Activated naive CD8-positive, alpha-beta T cell (primary cell): ENCODE data around the gene AFF4.
"Not testable (repeated sequence)": the region's sequence is repeated elsewhere in the genome, so short reads cannot be mapped to it uniquely, and the experiment has no call there.

ENCODE experiments used
- H3K27ac Mint-ChIP-seq: one replicate; pipeline ENCODE4 v1.8.0; 2021; ENCODE audit warnings: mixed read lengths
- H3K27me3 Mint-ChIP-seq: one replicate; pipeline ENCODE4 v1.8.0; 2021; ENCODE audit warnings: mixed read lengths
- H3K36me3 Mint-ChIP-seq: one replicate; pipeline ENCODE4 v1.8.0; 2021; ENCODE audit warnings: mixed read lengths
- H3K4me1 Mint-ChIP-seq: one replicate; pipeline ENCODE4 v1.8.0; 2021; ENCODE audit warnings: low read depth, mixed read lengths
- H3K4me3 Mint-ChIP-seq: one replicate; pipeline ENCODE4 v1.8.0; 2021; ENCODE audit warnings: mild to moderate bottlenecking, mixed read lengths
- H3K9me3 Mint-ChIP-seq: one replicate; pipeline ENCODE4 v1.8.0; 2021; ENCODE audit warnings: low read depth, mixed read lengths

The AFF4 gene

GRCh38 chr5:132860742-132861141 lies 102.7 kb downstream of the AFF4 start:
- peaks cover 6% of the 10 kb centered on the region for H3K4me1 Mint-ChIP-seq
- H3K36me3 Mint-ChIP-seq = no peaks in the 10 kb centered on the region
- no peak overlapping the region for H3K27ac Mint-ChIP-seq
- no peak overlapping the region for H3K4me3 Mint-ChIP-seq
- H3K9me3 Mint-ChIP-seq = no peaks in the 10 kb centered on the region
- H3K27me3 Mint-ChIP-seq = peaks cover 3% of the 10 kb centered on the region

GRCh38 chr5:132859889-132860437 lies 103.5 kb downstream of the AFF4 start:
- Mint-ChIP-seq H3K4me1 (no peaks in the 10 kb centered on the region), H3K27ac (no peak overlapping the region)

GRCh38 chr5:132856011-132856410 lies 107.4 kb downstream of the AFF4 start:
- Mint-ChIP-seq H3K27me3 (peaks cover 3% of the 10 kb centered on the region), H3K4me3 (no peak overlapping the region), H3K27ac (no peak overlapping the region), H3K4me1 (no peaks in the 10 kb centered on the region), H3K9me3 (no peaks in the 10 kb centered on the region), H3K36me3 (no peaks in the 10 kb centered on the region)

More at GRCh38 chr5:132859889-132860437, 103.5 kb downstream of the AFF4 start:
- no peaks in the 10 kb centered on the region for H3K9me3 Mint-ChIP-seq
- peaks cover 3% of the 10 kb centered on the region for H3K27me3 Mint-ChIP-seq
- no peaks in the 10 kb centered on the region for H3K36me3 Mint-ChIP-seq
- H3K4me3 Mint-ChIP-seq = no peak overlapping the region

GRCh38 chr5:132854992-132855391 lies 108.4 kb downstream of the AFF4 start:
- H3K4me3 Mint-ChIP-seq, H3K27me3 Mint-ChIP-seq, H3K4me1 Mint-ChIP-seq, H3K9me3 Mint-ChIP-seq, H3K36me3 Mint-ChIP-seq, H3K27ac Mint-ChIP-seq: not testable (repeated sequence)

GRCh38 chr5:132854301-132854700 lies 109.1 kb downstream of the AFF4 start:
- H3K9me3 Mint-ChIP-seq = no peaks in the 10 kb centered on the region
- peaks cover 3% of the 10 kb centered on the region for H3K27me3 Mint-ChIP-seq
- no peaks in the 10 kb centered on the region for H3K36me3 Mint-ChIP-seq
- no peaks in the 10 kb centered on the region for H3K4me1 Mint-ChIP-seq
- H3K27ac Mint-ChIP-seq = no peak overlapping the region
- H3K4me3 Mint-ChIP-seq = no peak overlapping the region

GRCh38 chr5:132853790-132854189 lies 109.6 kb downstream of the AFF4 start:
- no peaks in the 10 kb centered on the region for H3K36me3 Mint-ChIP-seq
- H3K4me1 Mint-ChIP-seq = no peaks in the 10 kb centered on the region
- H3K4me3 Mint-ChIP-seq = no peak overlapping the region
- H3K9me3 Mint-ChIP-seq = no peaks in the 10 kb centered on the region
- H3K27ac Mint-ChIP-seq = no peak overlapping the region
- H3K27me3 Mint-ChIP-seq = peaks cover 3% of the 10 kb centered on the region

- no peak overlapping the region for H3K4me3 Mint-ChIP-seq
- H3K9me3 Mint-ChIP-seq = no peaks in the 10 kb centered on the region
- H3K4me1 Mint-ChIP-seq = no peaks in the 10 kb centered on the region
- no peak overlapping the region for H3K27ac Mint-ChIP-seq
- H3K27me3 Mint-ChIP-seq = no peaks in the 10 kb centered on the region
- H3K36me3 Mint-ChIP-seq = no peaks in the 10 kb centered on the region
Observed at GRCh38 chr5:132853323-132853722, 110.1 kb downstream of the AFF4 start.

- Mint-ChIP-seq H3K9me3 (no peaks in the 10 kb centered on the region), H3K27ac (no peak overlapping the region), H3K36me3 (no peaks in the 10 kb centered on the region), H3K4me3 (no peak overlapping the region), H3K27me3 (no peaks in the 10 kb centered on the region), H3K4me1 (no peaks in the 10 kb centered on the region)
Observed at GRCh38 chr5:132850066-132850465, 113.4 kb downstream of the AFF4 start.

- no peak overlapping the region for H3K27ac Mint-ChIP-seq
- no peak overlapping the region for H3K4me3 Mint-ChIP-seq
- H3K36me3 Mint-ChIP-seq = no peaks in the 10 kb centered on the region
- no peaks in the 10 kb centered on the region for H3K9me3 Mint-ChIP-seq
- H3K4me1 Mint-ChIP-seq = no peaks in the 10 kb centered on the region
- H3K27me3 Mint-ChIP-seq = no peaks in the 10 kb centered on the region
Observed at GRCh38 chr5:132849347-132849746, 114.1 kb downstream of the AFF4 start.

- Mint-ChIP-seq H3K4me1 (no peaks in the 10 kb centered on the region), H3K9me3 (no peaks in the 10 kb centered on the region), H3K27me3 (no peaks in the 10 kb centered on the region), H3K4me3 (no peak overlapping the region), H3K36me3 (no peaks in the 10 kb centered on the region), H3K27ac (no peak overlapping the region)
Observed at GRCh38 chr5:132848270-132848669, 115.2 kb downstream of the AFF4 start.

- no peaks in the 10 kb centered on the region for H3K36me3 Mint-ChIP-seq
- H3K27me3 Mint-ChIP-seq = peaks cover 2% of the 10 kb centered on the region
- H3K4me3 Mint-ChIP-seq = no peak overlapping the region
- H3K9me3 Mint-ChIP-seq = no peaks in the 10 kb centered on the region
- H3K27ac Mint-ChIP-seq = no peak overlapping the region
- H3K4me1 Mint-ChIP-seq = no peaks in the 10 kb centered on the region
Observed at GRCh38 chr5:132841305-132841704, 122.1 kb downstream of the AFF4 start.

GRCh38 chr5:132840896-132841295 lies 122.5 kb downstream of the AFF4 start:
- H3K9me3 Mint-ChIP-seq = no peaks in the 10 kb centered on the region
- no peaks in the 10 kb centered on the region for H3K4me1 Mint-ChIP-seq
- no peaks in the 10 kb centered on the region for H3K36me3 Mint-ChIP-seq
- H3K27me3 Mint-ChIP-seq = peaks cover 2% of the 10 kb centered on the region
- H3K27ac Mint-ChIP-seq = no peak overlapping the region
- no peak overlapping the region for H3K4me3 Mint-ChIP-seq

- Mint-ChIP-seq H3K4me1 (no peaks in the 10 kb centered on the region), H3K4me3 (no peak overlapping the region), H3K9me3 (no peaks in the 10 kb centered on the region), H3K36me3 (no peaks in the 10 kb centered on the region), H3K27ac (no peak overlapping the region), H3K27me3 (peaks cover 2% of the 10 kb centered on the region)
Observed at GRCh38 chr5:132840313-132840712, 123.1 kb downstream of the AFF4 start.

GRCh38 chr5:132839426-132840301 lies 123.8 kb downstream of the AFF4 start:
- Mint-ChIP-seq H3K9me3 (no peaks in the 10 kb centered on the region), H3K27me3 (peaks cover 2% of the 10 kb centered on the region), H3K27ac (no peak overlapping the region), H3K36me3 (no peaks in the 10 kb centered on the region), H3K4me1 (no peaks in the 10 kb centered on the region), H3K4me3 (no peak overlapping the region)

GRCh38 chr5:132838516-132839282 lies 124.7 kb downstream of the AFF4 start:
- no peak overlapping the region for H3K4me3 Mint-ChIP-seq
- no peaks in the 10 kb centered on the region for H3K9me3 Mint-ChIP-seq
- no peaks in the 10 kb centered on the region for H3K4me1 Mint-ChIP-seq
- H3K36me3 Mint-ChIP-seq = no peaks in the 10 kb centered on the region
- no peak overlapping the region for H3K27ac Mint-ChIP-seq
- peaks cover 6% of the 10 kb centered on the region for H3K27me3 Mint-ChIP-seq
